ENCODE results near the gene NDRG3. TPM values are rescaled to one million over a fixed set of nuclear protein-coding genes. Genes with fewer than 3 reads are reported as not detected.

The NDRG3 gene
- total RNA-seq, 1 experiment from 2014 or later, result 23.6 TPM

DNA sequence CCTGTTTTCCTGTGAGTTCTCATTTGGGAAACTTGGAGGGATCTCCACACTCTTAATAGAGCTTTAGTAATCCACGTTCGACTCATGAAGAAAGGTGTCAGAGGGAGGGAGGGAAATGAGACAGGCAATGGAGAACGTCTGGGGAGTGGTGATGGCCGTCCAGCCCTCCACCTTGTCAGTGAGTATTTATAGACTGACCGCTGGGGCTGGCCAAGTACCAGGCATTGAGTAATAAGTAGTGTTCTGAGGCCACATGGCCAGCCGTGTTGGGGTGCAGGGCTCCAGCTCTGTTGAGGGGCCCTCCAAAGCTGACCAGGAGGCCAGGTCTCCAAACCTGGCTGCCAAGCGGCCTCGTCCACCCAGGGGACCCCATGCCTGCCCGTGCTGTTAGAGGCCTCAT, 39.0 kb upstream of the NDRG3 start:
- no peaks in the 10 kb centered on the region for H3K27me3 ChIP-seq (ENCODE audit: insufficient read depth, low read length)
- no CpG with 5 or more reads among the region's 9 CpGs for WGBS (ENCODE audit: extremely low coverage, insufficient read length, low lambda C conversion rate)

More for the DNA sequence above, 39.0 kb upstream of the NDRG3 start:
- no peak for DNase-seq
- Mint-ChIP-seq H3K4me3 (no peak overlapping the region), H3K27me3 (ENCODE audit: low read depth) (no peaks in the 10 kb centered on the region), H3K36me3 (ENCODE audit: insufficient read depth in 1 of 3, low read depth in 3 of 3) (peaks cover 29 to 45% (median 40%) of the 10 kb centered on the region in 3 experiments), H3K9me3 (no peaks in the 10 kb centered on the region), H3K27ac (peak overlapping the region in 2 of 3 experiments; percentile 21 to 63; a peak in 1 of 7 replicates), H3K4me1 (peaks cover 2 to 6% of the 10 kb centered on the region in 2 experiments; a peak in 3 of 4 replicates)
- Histone ChIP-seq H3T11ph (ENCODE audit: low read length) (no peak overlapping the region), H3K79me2 (ENCODE audit: insufficient read depth, low read length) (no peaks in the 10 kb centered on the region), H4K8ac (replicated peaks; ENCODE audit: insufficient read length, low read depth, low read length) (no peak overlapping the region), H2AFZ (ENCODE audit: low read length) (no peak overlapping the region), H2BK15ac (ENCODE audit: low read depth, low read length) (no peak overlapping the region), H3K79me1 (ENCODE audit: insufficient read depth, low read depth, low read length, poor library complexity, severe bottlenecking) (no peaks in the 10 kb centered on the region), H3K9me3 (ENCODE audit: control insufficient read depth, low read depth, low read length) (no peaks in the 10 kb centered on the region), H2BK120ac (ENCODE audit: low read depth, low read length, poor library complexity, severe bottlenecking) (no peak overlapping the region), H4K20me1 (ENCODE audit: control insufficient read depth, insufficient read depth, insufficient read length) (peaks cover 2% of the 10 kb centered on the region), H3K4me2 (ENCODE audit: insufficient read depth, insufficient read length, low read length) (no peak overlapping the region), H3K27ac (ENCODE audit: insufficient read length, low read depth, low read length) (no peak overlapping the region), H3K18ac (ENCODE audit: insufficient read length, low read depth, low read length) (no peak overlapping the region), H3K23ac (ENCODE audit: insufficient read length, low read depth, low read length) (no peak overlapping the region), H3K23me2 (ENCODE audit: insufficient read length, low read depth, low read length, poor library complexity, severe bottlenecking) (no peaks in the 10 kb centered on the region), H2BK20ac (ENCODE audit: low read depth, low read length, poor library complexity, severe bottlenecking) (no peak overlapping the region), H3K14ac (ENCODE audit: insufficient read depth, low read length) (no peak overlapping the region), H3K4ac (ENCODE audit: low read depth, low read length) (no peak overlapping the region), H2BK5ac (ENCODE audit: insufficient read length, low read length) (no peak overlapping the region), H2BK12ac (ENCODE audit: insufficient read length, low read depth, low read length) (no peak overlapping the region), H4K5ac (ENCODE audit: insufficient read length, low read depth, low read length) (no peak overlapping the region), H3K4me1 (ENCODE audit: insufficient read depth, low read length) (no peaks in the 10 kb centered on the region), H2AK5ac (ENCODE audit: insufficient read length, low read length) (no peak overlapping the region), H4K91ac (ENCODE audit: insufficient read length, low read depth, low read length) (no peak overlapping the region), H3K9ac (ENCODE audit: extremely low read depth, insufficient read length, low read length) (no peak overlapping the region), H3K56ac (ENCODE audit: insufficient read length, low read depth, low read length) (no peak overlapping the region)
- TF ChIP-seq, protein P1, sequence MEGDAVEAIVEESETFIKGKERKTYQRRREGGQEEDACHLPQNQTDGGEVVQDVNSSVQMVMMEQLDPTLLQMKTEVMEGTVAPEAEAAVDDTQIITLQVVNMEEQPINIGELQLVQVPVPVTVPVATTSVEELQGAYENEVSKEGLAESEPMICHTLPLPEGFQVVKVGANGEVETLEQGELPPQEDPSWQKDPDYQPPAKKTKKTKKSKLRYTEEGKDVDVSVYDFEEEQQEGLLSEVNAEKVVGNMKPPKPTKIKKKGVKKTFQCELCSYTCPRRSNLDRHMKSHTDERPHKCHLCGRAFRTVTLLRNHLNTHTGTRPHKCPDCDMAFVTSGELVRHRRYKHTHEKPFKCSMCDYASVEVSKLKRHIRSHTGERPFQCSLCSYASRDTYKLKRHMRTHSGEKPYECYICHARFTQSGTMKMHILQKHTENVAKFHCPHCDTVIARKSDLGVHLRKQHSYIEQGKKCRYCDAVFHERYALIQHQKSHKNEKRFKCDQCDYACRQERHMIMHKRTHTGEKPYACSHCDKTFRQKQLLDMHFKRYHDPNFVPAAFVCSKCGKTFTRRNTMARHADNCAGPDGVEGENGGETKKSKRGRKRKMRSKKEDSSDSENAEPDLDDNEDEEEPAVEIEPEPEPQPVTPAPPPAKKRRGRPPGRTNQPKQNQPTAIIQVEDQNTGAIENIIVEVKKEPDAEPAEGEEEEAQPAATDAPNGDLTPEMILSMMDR (conservative IDR thresholded peaks at IDR 0.05), result no peak
